Stomach (tissue), 4 donors: ENCODE results near the gene ADAMTS16.

Experiments
- POLR2AphosphoS5 ChIP-seq, 3 donors: sonication (generic); formaldehyde crosslinking; IDR thresholded peaks; one replicate each; pipeline ENCODE4 v1.6.1; 2016; ENCODE audit warnings: antibody characterized with exemption in 3 of 3
- TF ChIP-seq, protein P1 (sequence below), 7 experiments: fragments of 450-650 bp in 4 of 7; fragments of 200-600 bp in 3 of 7; sonication (generic) in 3 of 7; IDR thresholded peaks; one replicate each; pipeline ENCODE4 v1.5.1; 2016 to 2019; ENCODE audit warnings: antibody characterized with exemption in 7 of 7, control low read depth in 2 of 7, mild to moderate bottlenecking in 1 of 7

DNA sequence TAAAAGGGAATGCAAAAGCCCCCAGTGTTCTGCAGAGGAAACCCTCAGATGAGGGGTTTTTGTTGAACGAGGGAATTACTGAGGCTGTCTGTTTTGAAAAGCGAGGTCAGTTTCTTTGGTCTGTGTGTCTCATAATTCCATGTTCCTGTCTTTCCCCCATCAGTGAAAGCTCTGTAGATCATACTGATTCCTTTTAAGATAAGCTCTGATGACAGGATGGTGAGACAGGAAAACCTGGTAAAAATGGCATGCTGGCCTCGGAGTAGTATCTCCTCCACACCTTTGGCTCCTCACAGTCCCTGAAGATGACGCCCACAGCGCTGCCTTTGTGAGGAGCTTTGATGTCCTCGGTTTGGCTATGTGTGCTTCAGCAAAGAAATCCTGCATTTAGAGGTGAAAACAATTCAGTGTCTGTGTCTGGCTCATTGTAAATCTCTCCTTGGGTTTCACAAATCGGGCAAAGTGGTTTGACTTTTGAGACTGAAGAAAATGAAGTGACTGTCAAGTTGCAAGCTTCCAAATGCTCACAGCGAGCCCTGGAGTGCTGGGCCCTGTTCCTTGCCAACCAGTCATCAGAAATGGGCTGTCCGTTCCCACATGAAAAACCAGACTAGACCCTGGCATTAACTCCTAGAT, 157.4 kb downstream of the ADAMTS16 start:
- TF ChIP-seq, protein P1, sequence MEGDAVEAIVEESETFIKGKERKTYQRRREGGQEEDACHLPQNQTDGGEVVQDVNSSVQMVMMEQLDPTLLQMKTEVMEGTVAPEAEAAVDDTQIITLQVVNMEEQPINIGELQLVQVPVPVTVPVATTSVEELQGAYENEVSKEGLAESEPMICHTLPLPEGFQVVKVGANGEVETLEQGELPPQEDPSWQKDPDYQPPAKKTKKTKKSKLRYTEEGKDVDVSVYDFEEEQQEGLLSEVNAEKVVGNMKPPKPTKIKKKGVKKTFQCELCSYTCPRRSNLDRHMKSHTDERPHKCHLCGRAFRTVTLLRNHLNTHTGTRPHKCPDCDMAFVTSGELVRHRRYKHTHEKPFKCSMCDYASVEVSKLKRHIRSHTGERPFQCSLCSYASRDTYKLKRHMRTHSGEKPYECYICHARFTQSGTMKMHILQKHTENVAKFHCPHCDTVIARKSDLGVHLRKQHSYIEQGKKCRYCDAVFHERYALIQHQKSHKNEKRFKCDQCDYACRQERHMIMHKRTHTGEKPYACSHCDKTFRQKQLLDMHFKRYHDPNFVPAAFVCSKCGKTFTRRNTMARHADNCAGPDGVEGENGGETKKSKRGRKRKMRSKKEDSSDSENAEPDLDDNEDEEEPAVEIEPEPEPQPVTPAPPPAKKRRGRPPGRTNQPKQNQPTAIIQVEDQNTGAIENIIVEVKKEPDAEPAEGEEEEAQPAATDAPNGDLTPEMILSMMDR (IDR thresholded peaks at IDR 0.05): no peak
- no peak for TF ChIP-seq POLR2AphosphoS5 (IDR thresholded peaks at IDR 0.05)
